Measurements from ENCODE around the gene PIGN.
A peak's percentile ranks its signal among the peaks of the same experiment; 100 is the strongest.

Gene PIGN

GRCh38 chr18:62105376-62105775 is 81.5 kb downstream of the PIGN start:
- no peak for DNase-seq

GRCh38 chr18:62102221-62102620 is 84.6 kb downstream of the PIGN start:
- no peak for DNase-seq

- DNase-seq: no peak
Observed at GRCh38 chr18:62101321-62101721, 85.5 kb downstream of the PIGN start.

- no peak for DNase-seq
Observed at GRCh38 chr18:62098960-62099359, 87.9 kb downstream of the PIGN start.

- DNase-seq: no peak
Observed at GRCh38 chr18:62097698-62098097, 89.2 kb downstream of the PIGN start.

GRCh38 chr18:62091487-62092120 is 95.3 kb downstream of the PIGN start:
- DNase-seq: no peak

- no peak for DNase-seq
Observed at GRCh38 chr18:62089174-62089573, 97.7 kb downstream of the PIGN start.

- peak; percentile 34 for DNase-seq
Observed at GRCh38 chr18:62088156-62088555, 98.7 kb downstream of the PIGN start.

GRCh38 chr18:62085756-62086155 is 101.1 kb downstream of the PIGN start:
- DNase-seq: no peak

- DNase-seq: no peak
Observed at GRCh38 chr18:62081761-62082294, 105.0 kb downstream of the PIGN start.

- no peak for DNase-seq
Observed at GRCh38 chr18:62081248-62081647, 105.6 kb downstream of the PIGN start.

- DNase-seq: no peak
Observed at GRCh38 chr18:62080172-62080900, 106.5 kb downstream of the PIGN start.

- DNase-seq: no peak
Observed at GRCh38 chr18:62073461-62074281, 113.2 kb downstream of the PIGN start.

- no peak for DNase-seq
Observed at GRCh38 chr18:62072370-62072769, 114.5 kb downstream of the PIGN start.

GRCh38 chr18:62071071-62071470 is 115.8 kb downstream of the PIGN start:
- DNase-seq: no peak

- DNase-seq: no peak
Observed at GRCh38 chr18:62070302-62070701, 116.6 kb downstream of the PIGN start.

- DNase-seq: no peak
Observed at GRCh38 chr18:62069556-62069955, 117.3 kb downstream of the PIGN start.

- DNase-seq: no peak
Observed at GRCh38 chr18:62066102-62066818, 120.6 kb downstream of the PIGN start.

GRCh38 chr18:62064361-62064760 is 122.5 kb downstream of the PIGN start:
- DNase-seq: no peak

- no peak for DNase-seq
Observed at GRCh38 chr18:62061821-62062478, 124.9 kb downstream of the PIGN start.

- DNase-seq: no peak
Observed at GRCh38 chr18:62060820-62061219, 126.0 kb downstream of the PIGN start.

- DNase-seq: no peak
Observed at GRCh38 chr18:62054929-62055498, 131.8 kb downstream of the PIGN start.

Measured in CD4-positive, alpha-beta T cell treated with Interleukin-17A for 1 hour (primary cell).